WTC11 (cell line): ENCODE data around the gene MAP3K5. TPM values are rescaled to one million over a fixed set of nuclear protein-coding genes. Genes with fewer than 3 reads are reported as not detected.
"Not testable (repeated sequence)": the region's sequence is repeated elsewhere in the genome, so short reads cannot be mapped to it uniquely, and the experiment has no call there.

ENCODE experiments used
- ATAC-seq: fragments of 200-7000 bp; cut with Tn5 transposase; 2 replicates; pipeline ENCODE4 v1.10.0; 2021; ENCODE audit warnings: mild to moderate bottlenecking, moderate library complexity
- CTCF ChIA-PET: fragments of 300-600 bp; sonication (Branson Sonifier 250); formaldehyde crosslinking; loops from one replicate; lab custom pipeline; 2021; ENCODE audit warnings: antibody characterized with exemption; lab: Charles Lee
- POLR2A ChIA-PET: fragments of 350-600 bp; sonication (Branson Sonifier 250); formaldehyde crosslinking; loops from one replicate; lab custom pipeline; 2021; ENCODE audit warnings: antibody characterized with exemption; lab: Charles Lee
- DNase-seq: peaks from one replicate; pipeline ENCODE4 v3.0.0; 2021; ENCODE audit warnings: low spot score
- H3K27ac Mint-ChIP-seq: 2 replicates; pipeline ENCODE4 v1.8.0; 2021; ENCODE audit warnings: mixed read lengths
- H3K27me3 Mint-ChIP-seq: 2 replicates; pipeline ENCODE4 v1.8.0; 2021; ENCODE audit warnings: low read depth, mild to moderate bottlenecking, moderate library complexity, mixed read lengths
- H3K36me3 Mint-ChIP-seq: 2 replicates; pipeline ENCODE4 v1.8.0; 2021; ENCODE audit warnings: mixed read lengths
- H3K4me1 Mint-ChIP-seq: 2 replicates; pipeline ENCODE4 v1.8.0; 2022; ENCODE audit warnings: mixed read lengths
- H3K4me3 Mint-ChIP-seq: 2 replicates; pipeline ENCODE4 v1.8.0; 2021; ENCODE audit warnings: mild to moderate bottlenecking, moderate library complexity, mixed read lengths
- H3K9me3 Mint-ChIP-seq: 2 replicates; pipeline ENCODE4 v1.8.0; 2021; ENCODE audit warnings: mixed read lengths
- AR ChIP-seq: fragments of 250-450 bp; sonication (Bioruptor Pico); IDR thresholded peaks from 2 replicates; pipeline ENCODE4 v1.9.0; 2021; ENCODE audit warnings: mild to moderate bottlenecking
- E2F4 ChIP-seq: sonication (generic); formaldehyde crosslinking; IDR thresholded peaks from 2 replicates; pipeline ENCODE4 v1.8.1; 2022; ENCODE audit warnings: low read depth, mild to moderate bottlenecking, moderate library complexity, missing genetic modification reagents, borderline replicate concordance
- ETV6 ChIP-seq: sonication (generic); formaldehyde crosslinking; IDR thresholded peaks from 2 replicates; pipeline ENCODE4 v1.8.1; 2022; ENCODE audit warnings: mild to moderate bottlenecking, missing genetic modification reagents
- MXD4 ChIP-seq: fragments of 250-450 bp; sonication (Bioruptor Pico); IDR thresholded peaks from 2 replicates; pipeline ENCODE4 v1.8.0; 2021; ENCODE audit warnings: mild to moderate bottlenecking, moderate library complexity, borderline replicate concordance
- NFYB ChIP-seq: sonication (generic); formaldehyde crosslinking; conservative IDR thresholded peaks from 2 replicates; pipeline ENCODE4 v1.8.0; 2022; ENCODE audit warnings: low read depth, missing genetic modification reagents
- NR1H2 ChIP-seq: sonication (generic); formaldehyde crosslinking; IDR thresholded peaks from 2 replicates; pipeline ENCODE4 v1.9.0; 2021; ENCODE audit warnings: mild to moderate bottlenecking, moderate library complexity, missing genetic modification reagents
- OVOL2 ChIP-seq: fragments of 250-450 bp; sonication (Bioruptor Pico); IDR thresholded peaks from 2 replicates; pipeline ENCODE4 v1.9.0; 2021; ENCODE audit warnings: mild to moderate bottlenecking, borderline replicate concordance
- PRRX2 ChIP-seq: fragments of 250-450 bp; sonication (Bioruptor Pico); IDR thresholded peaks from 2 replicates; pipeline ENCODE4 v1.8.0; 2021; ENCODE audit warnings: mild to moderate bottlenecking
- SMAD3 ChIP-seq: sonication (generic); formaldehyde crosslinking; IDR thresholded peaks from 2 replicates; pipeline ENCODE4 v1.8.0; 2022; ENCODE audit warnings: missing genetic modification reagents, mild to moderate bottlenecking, borderline replicate concordance
- ZBTB21 ChIP-seq: sonication (generic); formaldehyde crosslinking; IDR thresholded peaks from 2 replicates; pipeline ENCODE4 v1.8.1; 2023; ENCODE audit warnings: mild to moderate bottlenecking, missing genetic modification reagents, borderline replicate concordance
- ZNF121 ChIP-seq: sonication (generic); formaldehyde crosslinking; IDR thresholded peaks from 2 replicates; pipeline ENCODE4 v1.8.0; 2023; ENCODE audit warnings: missing genetic modification reagents
- ZNF232 ChIP-seq: sonication (generic); formaldehyde crosslinking; IDR thresholded peaks from 2 replicates; pipeline ENCODE4 v1.8.0; 2022; ENCODE audit warnings: mild to moderate bottlenecking, missing genetic modification reagents
- ZNF423 ChIP-seq: fragments of 250-450 bp; sonication (Bioruptor Pico); IDR thresholded peaks from 2 replicates; pipeline ENCODE4 v2.1.2; 2022; ENCODE audit warnings: mild to moderate bottlenecking, moderate library complexity
- total RNA-seq: library from RNA; stranded (reverse); gene quantifications from 3 replicates; pipeline ENCODE4 v1.2.3, GENCODE V29; 2021
- TF ChIP-seq, protein P1 (sequence below): sonication (generic); formaldehyde crosslinking; IDR thresholded peaks from 2 replicates; pipeline ENCODE4 v1.8.0; 2023; ENCODE audit warnings: missing genetic modification reagents
- TF ChIP-seq, protein P2 (sequence below): sonication (generic); formaldehyde crosslinking; IDR thresholded peaks from 2 replicates; pipeline ENCODE4 v1.8.1; 2022; ENCODE audit warnings: mild to moderate bottlenecking, missing genetic modification reagents, moderate library complexity, borderline replicate concordance
- TF ChIP-seq, protein P3 (sequence below): sonication (generic); formaldehyde crosslinking; IDR thresholded peaks from 2 replicates; pipeline ENCODE4 v1.8.1; 2023; ENCODE audit warnings: mild to moderate bottlenecking, missing genetic modification reagents, moderate library complexity

Gene MAP3K5
- total RNA-seq, 1 experiment from 2014 or later, result 1.6 TPM

GRCh38 chr6:136816656-136817055 lies 24.4 kb upstream of the MAP3K5 start:
- Mint-ChIP-seq H3K9me3 (no peaks in the 10 kb centered on the region), H3K27me3 (peaks cover 39% of the 10 kb centered on the region), H3K4me1 (peaks cover 6% of the 10 kb centered on the region; the same call in 1 of the 2 replicates), H3K36me3 (no peaks in the 10 kb centered on the region), H3K27ac (no peak overlapping the region), H3K4me3 (no peak overlapping the region)
- DNase-seq (no peak), ATAC-seq (no peak)
- TF ChIP-seq E2F4 (CRISPR knock-in tag), result no peak
- TF ChIP-seq AR (CRISPR knock-in tag), result no peak
- TF ChIP-seq, protein P1, sequence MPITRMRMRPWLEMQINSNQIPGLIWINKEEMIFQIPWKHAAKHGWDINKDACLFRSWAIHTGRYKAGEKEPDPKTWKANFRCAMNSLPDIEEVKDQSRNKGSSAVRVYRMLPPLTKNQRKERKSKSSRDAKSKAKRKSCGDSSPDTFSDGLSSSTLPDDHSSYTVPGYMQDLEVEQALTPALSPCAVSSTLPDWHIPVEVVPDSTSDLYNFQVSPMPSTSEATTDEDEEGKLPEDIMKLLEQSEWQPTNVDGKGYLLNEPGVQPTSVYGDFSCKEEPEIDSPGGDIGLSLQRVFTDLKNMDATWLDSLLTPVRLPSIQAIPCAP (CRISPR knock-in tag), result no peak
- TF ChIP-seq MXD4 (CRISPR knock-in tag), result no peak
- TF ChIP-seq SMAD3, result no peak
- no peak for TF ChIP-seq ZBTB21 (CRISPR knock-in tag)
- no peak for TF ChIP-seq OVOL2 (CRISPR knock-in tag)
- TF ChIP-seq ZNF232 (CRISPR knock-in tag), result no peak
- TF ChIP-seq NR1H2, result no peak
- POLR2A ChIA-PET, result no interaction called here
- CTCF ChIA-PET, result no interaction called here

DNA sequence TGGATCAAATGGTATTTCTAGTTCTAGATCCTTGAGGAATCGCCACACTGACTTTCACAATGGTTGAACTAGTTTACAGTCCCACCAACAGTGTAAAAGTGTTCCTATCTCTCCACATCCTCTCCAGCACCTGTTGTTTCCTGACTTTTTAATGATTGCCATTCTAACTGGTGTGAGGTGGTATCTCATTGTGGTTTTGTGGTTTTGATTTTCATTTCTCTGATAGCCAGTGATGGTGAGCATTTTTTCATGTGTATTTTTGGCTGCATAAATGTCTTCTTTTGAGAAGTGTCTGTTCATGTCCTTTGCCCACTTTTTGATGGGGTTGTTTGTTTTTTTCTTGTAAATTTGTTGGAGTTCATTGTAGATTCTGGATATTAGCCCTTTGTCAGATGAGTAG lies 23.3 kb upstream of the MAP3K5 start:
- H3K9me3 Mint-ChIP-seq, H3K4me1 Mint-ChIP-seq, ATAC-seq, H3K4me3 Mint-ChIP-seq, CTCF ChIA-PET, POLR2A ChIA-PET, H3K27ac Mint-ChIP-seq, H3K36me3 Mint-ChIP-seq, DNase-seq: not testable (repeated sequence)
- H3K27me3 Mint-ChIP-seq, result peaks cover 32% of the 10 kb centered on the region

DNA sequence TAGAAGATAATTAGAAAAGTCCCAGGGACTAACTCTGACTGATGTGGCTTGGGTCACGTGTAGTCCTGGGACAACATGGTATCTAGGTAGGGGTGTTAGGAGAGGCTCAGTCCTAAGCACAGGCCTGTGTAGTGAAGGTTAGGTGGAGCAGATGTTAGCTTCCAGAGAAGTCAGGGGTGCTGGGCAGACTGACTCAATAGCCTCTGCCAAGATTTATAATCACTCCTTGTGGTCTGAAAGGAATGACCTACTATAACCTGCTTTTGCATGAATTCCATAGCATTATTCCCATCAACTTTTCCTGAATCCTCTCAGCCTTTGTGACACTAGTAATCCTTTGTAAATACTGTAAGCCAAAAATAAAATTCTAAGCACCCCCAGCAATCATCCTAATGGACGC lies 19.9 kb upstream of the MAP3K5 start:
- Mint-ChIP-seq H3K27ac (no peak overlapping the region), H3K9me3 (no peaks in the 10 kb centered on the region), H3K27me3 (peaks cover 1% of the 10 kb centered on the region; the same call in 1 of the 2 replicates), H3K36me3 (no peaks in the 10 kb centered on the region), H3K4me3 (no peak overlapping the region), H3K4me1 (peaks cover 6% of the 10 kb centered on the region; the same call in 1 of the 2 replicates)
- CTCF ChIA-PET, result interaction anchor here (0.8 kb wide), 1 partner anchor 20 kb away, joined by 3 read pairs; the partner anchor contains the start of gene MAP3K5
- ATAC-seq (no peak), DNase-seq (no peak)
- no peak for TF ChIP-seq NFYB (CRISPR knock-in tag)
- TF ChIP-seq, all 79 proteins: peak for 0
- POLR2A ChIA-PET, result no interaction called here

DNA sequence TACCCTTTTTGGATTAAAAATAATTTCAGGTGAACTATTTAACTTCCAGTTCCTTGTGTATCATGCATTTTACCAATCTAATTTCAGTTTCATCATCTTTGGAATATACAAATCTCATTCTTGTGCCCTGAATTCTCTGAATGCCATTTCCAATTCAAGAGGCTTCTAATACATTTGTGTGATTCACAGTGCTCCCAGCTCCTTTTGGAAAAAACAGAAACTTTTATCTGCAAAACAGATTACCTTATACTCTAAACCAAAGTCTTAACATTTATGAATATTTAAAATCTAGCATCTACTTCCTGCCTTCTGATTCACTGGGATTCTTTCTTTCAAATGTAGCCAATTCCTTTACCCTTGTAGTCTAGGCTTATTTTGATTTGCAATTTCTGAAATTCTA lies 19.0 kb upstream of the MAP3K5 start:
- no peaks in the 10 kb centered on the region for H3K9me3 Mint-ChIP-seq
- H3K27ac Mint-ChIP-seq, result no peak overlapping the region
- no peak overlapping the region for H3K4me3 Mint-ChIP-seq
- H3K27me3 Mint-ChIP-seq, result no peaks in the 10 kb centered on the region
- H3K36me3 Mint-ChIP-seq, result no peaks in the 10 kb centered on the region
- TF ChIP-seq ZNF423 (no peak), E2F4 (CRISPR knock-in tag) (no peak), PRRX2 (no peak), ETV6 (CRISPR knock-in tag) (no peak), ZNF121 (no peak)
- TF ChIP-seq, protein P1 (CRISPR knock-in tag), result no peak
- TF ChIP-seq, protein P2, sequence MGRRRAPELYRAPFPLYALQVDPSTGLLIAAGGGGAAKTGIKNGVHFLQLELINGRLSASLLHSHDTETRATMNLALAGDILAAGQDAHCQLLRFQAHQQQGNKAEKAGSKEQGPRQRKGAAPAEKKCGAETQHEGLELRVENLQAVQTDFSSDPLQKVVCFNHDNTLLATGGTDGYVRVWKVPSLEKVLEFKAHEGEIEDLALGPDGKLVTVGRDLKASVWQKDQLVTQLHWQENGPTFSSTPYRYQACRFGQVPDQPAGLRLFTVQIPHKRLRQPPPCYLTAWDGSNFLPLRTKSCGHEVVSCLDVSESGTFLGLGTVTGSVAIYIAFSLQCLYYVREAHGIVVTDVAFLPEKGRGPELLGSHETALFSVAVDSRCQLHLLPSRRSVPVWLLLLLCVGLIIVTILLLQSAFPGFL (CRISPR knock-in tag), result no peak
- TF ChIP-seq, protein P3, sequence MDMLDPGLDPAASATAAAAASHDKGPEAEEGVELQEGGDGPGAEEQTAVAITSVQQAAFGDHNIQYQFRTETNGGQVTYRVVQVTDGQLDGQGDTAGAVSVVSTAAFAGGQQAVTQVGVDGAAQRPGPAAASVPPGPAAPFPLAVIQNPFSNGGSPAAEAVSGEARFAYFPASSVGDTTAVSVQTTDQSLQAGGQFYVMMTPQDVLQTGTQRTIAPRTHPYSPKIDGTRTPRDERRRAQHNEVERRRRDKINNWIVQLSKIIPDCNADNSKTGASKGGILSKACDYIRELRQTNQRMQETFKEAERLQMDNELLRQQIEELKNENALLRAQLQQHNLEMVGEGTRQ, result no peak
- DNase-seq (no peak), ATAC-seq (no peak)
- ChIA-PET CTCF (interaction anchor here (0.6 kb wide), 1 partner anchor 9 kb away, joined by 4 read pairs; no protein-coding TSS in a partner anchor), POLR2A (no interaction called here)
- peaks cover 6% of the 10 kb centered on the region; the same call in 1 of the 2 replicates for H3K4me1 Mint-ChIP-seq
